B cell (primary cell): ENCODE results near the gene CDC42BPA. TPM values are rescaled to one million over a fixed set of nuclear protein-coding genes. Genes with fewer than 3 reads are reported as not detected.

Experiments used
- ATAC-seq: fragments of 200-7000 bp; cut with Tn5 transposase; one replicate; pipeline ENCODE4 v1.10.0; 2021; ENCODE audit warnings: low read depth, mild to moderate bottlenecking, moderate number of reproducible peaks, moderate library complexity
- CTCF ChIA-PET: fragments of 350-600 bp; sonication (Branson Sonifier 250); formaldehyde crosslinking; loops from one replicate; lab custom pipeline; 2021; ENCODE audit warnings: antibody characterized with exemption, inconsistent platforms; lab: Charles Lee
- POLR2A ChIA-PET: fragments of 350-600 bp; sonication (Branson Sonifier 250); formaldehyde crosslinking; loops from one replicate; lab custom pipeline; 2021; ENCODE audit warnings: antibody characterized with exemption; lab: Charles Lee
- DNase-seq: peaks from one replicate; pipeline ENCODE4 v3.0.0; 2013
- H2AFZ ChIP-seq: 2 replicates; pipeline ENCODE4 v1.6.1; 2012; ENCODE audit warnings: mild to moderate bottlenecking, low read depth, low read length; ENCODE audit not compliant: insufficient read depth, poor library complexity, severe bottlenecking
- H3K27ac ChIP-seq, 2 donors: 1 replicate in 1 of 2; 2 replicates in 1 of 2; pipeline ENCODE4 v1.5.1; 2012 to 2013; ENCODE audit warnings: low read length in 2 of 2, mild to moderate bottlenecking in 2 of 2, moderate library complexity in 1 of 2
- H3K27me3 ChIP-seq, 4 experiments: fragments of 200-600 bp in 1 of 4; sonication (generic) in 1 of 4; replicated peaks in 1 of 4; 1 replicate in 2 of 4; 2 replicates in 2 of 4; pipeline versions ENCODE4 v1.6.1 to v1.7.0; 2013 to 2016; ENCODE audit warnings: low read length in 3 of 4, mild to moderate bottlenecking in 2 of 4, mixed read lengths in 1 of 4, moderate library complexity in 1 of 4; ENCODE audit not compliant: insufficient read depth in 4 of 4, control insufficient read depth in 3 of 4; ENCODE audit errors: control extremely low read depth in 1 of 4
- H3K36me3 ChIP-seq, 2 experiments: replicated peaks in 1 of 2; 1 replicate in 1 of 2; 2 replicates in 1 of 2; pipeline versions ENCODE4 v1.6.1 to v1.7.1; 2013; ENCODE audit warnings: low read length in 1 of 2; ENCODE audit not compliant: insufficient read depth in 2 of 2, control insufficient read depth in 1 of 2; ENCODE audit errors: control extremely low read depth in 1 of 2, extremely low read depth in 1 of 2
- H3K4me1 ChIP-seq, 2 donors: fragments of 200-600 bp in 1 of 2; sonication (generic) in 1 of 2; 1 replicate in 1 of 2; 2 replicates in 1 of 2; pipeline versions ENCODE4 v1.5.1 to v1.6.1; 2013 to 2017; ENCODE audit warnings: low read length in 2 of 2; ENCODE audit not compliant: control insufficient read depth in 2 of 2, insufficient read depth in 2 of 2
- H3K4me2 ChIP-seq: replicated peaks from 2 replicates; pipeline ENCODE3; 2012; ENCODE audit warnings: mild to moderate bottlenecking, low read depth, low read length; ENCODE audit not compliant: poor library complexity, severe bottlenecking
- H3K4me3 ChIP-seq, 5 experiments: fragments of 200-600 bp in 1 of 5; sonication (generic) in 1 of 5; 1 replicate in 3 of 5; 2 replicates in 2 of 5; pipeline versions ENCODE4 v1.5.1 to v1.7.0; 2011 to 2016; ENCODE audit warnings: low read length in 4 of 5, mild to moderate bottlenecking in 4 of 5, low read depth in 2 of 5, control low read depth in 1 of 5, moderate library complexity in 1 of 5; ENCODE audit not compliant: insufficient read depth in 1 of 5; ENCODE audit errors: control extremely low read depth in 1 of 5, extremely low read depth in 1 of 5
- H3K79me2 ChIP-seq: fragments of 200-600 bp; sonication (generic); one replicate; pipeline ENCODE4 v1.6.0; 2016; ENCODE audit warnings: low read length; ENCODE audit not compliant: control insufficient read depth, insufficient read depth
- H3K9ac ChIP-seq: fragments of 200-600 bp; sonication (generic); 2 replicates; pipeline ENCODE4 v1.6.1; 2017; ENCODE audit warnings: mild to moderate bottlenecking, low read length, moderate library complexity
- H3K9me3 ChIP-seq, 3 donors: one replicate each; pipeline versions ENCODE4 v1.6.1 to v1.7.1; 2013; ENCODE audit warnings: low read length in 2 of 3; ENCODE audit not compliant: control insufficient read depth in 2 of 3, insufficient read depth in 1 of 3; ENCODE audit errors: control extremely low read depth in 1 of 3
- H4K20me1 ChIP-seq: 2 replicates; pipeline ENCODE4 v1.6.0; 2012; ENCODE audit warnings: mild to moderate bottlenecking, low read length; ENCODE audit not compliant: insufficient read depth, control insufficient read depth, poor library complexity, severe bottlenecking
- H3K27ac Mint-ChIP-seq: one replicate; pipeline ENCODE4 v1.8.0; 2021; ENCODE audit warnings: mixed read lengths
- H3K27me3 Mint-ChIP-seq: one replicate; pipeline ENCODE4 v1.8.0; 2021; ENCODE audit warnings: mixed read lengths
- H3K4me1 Mint-ChIP-seq: one replicate; pipeline ENCODE4 v1.8.0; 2021; ENCODE audit warnings: mixed read lengths
- H3K4me3 Mint-ChIP-seq: one replicate; pipeline ENCODE4 v1.8.0; 2021; ENCODE audit warnings: mixed read lengths
- H3K9me3 Mint-ChIP-seq: one replicate; pipeline ENCODE4 v1.8.0; 2022; ENCODE audit warnings: mixed read lengths; ENCODE audit not compliant: insufficient read depth
- CTCF ChIP-seq: fragments of 200-600 bp; IDR thresholded peaks from one replicate; pipeline ENCODE4 v1.8.0; 2022; ENCODE audit warnings: antibody characterized with exemption, mild to moderate bottlenecking
- EZH2 ChIP-seq: IDR thresholded peaks from 2 replicates; pipeline ENCODE4 v1.6.1; 2012; ENCODE audit warnings: borderline replicate concordance, low read depth, mild to moderate bottlenecking, moderate library complexity, low read length; ENCODE audit not compliant: insufficient read depth, poor library complexity, severe bottlenecking
- WGBS: methylation state at CpG from one replicate; pipeline ENCODE4 v1.1.5; 2013; ENCODE audit warnings: missing lambda C conversion rate; ENCODE audit not compliant: insufficient coverage; 5-methylcytosine and 5-hydroxymethylcytosine counted together
- intact Hi-C: fragments of 100-400 bp; cut with micrococcal nuclease; formaldehyde crosslinking; loops from one replicate; pipeline ENCODE4 v1.10.0; 2022
- polyA plus RNA-seq: library from polyadenylated mRNA; depleted of rRNA; stranded (reverse); fragments of >200 nt; gene quantifications from 2 replicates; pipeline ENCODE4 v1.2.3, GENCODE V29; 2012
- total RNA-seq, 2 donors: library from RNA; stranded (reverse); fragments of 120-200 nt in 1 of 2; gene quantifications; 1 replicate in 1 of 2; 2 replicates in 1 of 2; pipeline versions ENCODE4 v1.2.3 to v1.2.4, GENCODE V29; 2013 to 2022

CDC42BPA gene
- total and polyA plus RNA-seq, 2 donors (not counting 1 experiment from before 2014, with no cell fraction given): 0.04 to 0.69 TPM

DNA sequence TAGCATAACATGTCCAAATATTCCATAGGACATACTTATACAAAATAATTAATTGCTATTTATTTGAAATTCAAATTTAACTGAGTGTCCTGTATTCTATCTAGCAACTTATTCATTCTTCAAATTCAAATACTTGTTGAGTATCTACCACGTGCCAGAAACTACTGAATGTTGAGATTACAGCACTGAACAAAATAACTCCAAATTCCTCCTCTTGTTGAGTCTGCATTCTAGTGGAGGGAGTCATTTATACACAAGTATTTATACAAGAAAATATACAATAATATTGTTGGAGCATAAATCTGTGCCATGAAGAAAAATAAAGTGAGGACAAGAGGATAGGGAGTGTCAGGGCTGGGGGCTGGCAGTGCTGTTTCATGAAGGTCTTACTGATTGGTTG lies 43.7 kb upstream of the CDC42BPA start:
- WGBS: no CpG with 5 or more reads among the region's 1 CpG
- no peaks in the 10 kb centered on the region for H3K36me3 ChIP-seq

DNA sequence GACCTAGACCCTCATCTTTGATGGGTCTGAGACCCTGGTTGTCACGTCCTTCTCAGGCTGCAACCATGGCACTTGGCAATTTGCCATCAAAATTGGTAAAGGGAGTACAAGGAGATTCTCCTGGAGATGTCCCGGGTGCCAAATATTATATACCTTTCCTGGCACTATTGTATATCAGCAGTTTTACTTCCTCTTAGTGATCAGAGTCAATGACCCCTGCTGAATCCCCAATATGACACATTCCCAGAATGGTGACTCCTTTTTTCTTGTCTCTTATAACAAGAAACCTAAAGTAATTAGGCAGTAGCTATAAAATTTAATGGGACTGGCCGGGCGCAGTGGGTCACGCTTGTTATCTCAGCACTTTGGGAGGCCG lies 39.6 kb upstream of the CDC42BPA start:
- H3K9me3 Mint-ChIP-seq: no peaks in the 10 kb centered on the region
- Histone ChIP-seq H3K4me2 (no peak overlapping the region), H3K27me3 (peaks cover 0 to 4% (median 0%) of the 10 kb centered on the region in 4 experiments), H3K9me3 (no peaks in the 10 kb centered on the region), H3K27ac (no peak overlapping the region), H3K36me3 (no peaks in the 10 kb centered on the region), H2AFZ (no peak overlapping the region), H3K4me3 (no peak overlapping the region), H3K9ac (no peak overlapping the region), H3K4me1 (no peaks in the 10 kb centered on the region), H3K79me2 (no peaks in the 10 kb centered on the region), H4K20me1 (no peaks in the 10 kb centered on the region)
- CTCF ChIA-PET: no interaction called here
- H3K4me3 Mint-ChIP-seq: no peak overlapping the region
- ATAC-seq (no peak), DNase-seq (no peak)
- intact Hi-C loops: no loop called here
- peaks cover 10% of the 10 kb centered on the region for H3K27me3 Mint-ChIP-seq
- POLR2A ChIA-PET: no interaction called here
- TF ChIP-seq EZH2: no peak
- no CpG with 5 or more reads among the region's 6 CpGs for WGBS
- H3K4me1 Mint-ChIP-seq: no peaks in the 10 kb centered on the region
- no peak overlapping the region for H3K27ac Mint-ChIP-seq

More for the DNA sequence above, 43.7 kb upstream of the CDC42BPA start:
- no peak overlapping the region for H3K27ac ChIP-seq
- peaks cover 0 to 3% (median 0%) of the 10 kb centered on the region in 4 experiments for H3K27me3 ChIP-seq
- no peak for DNase-seq
- no peak for ATAC-seq
- TF ChIP-seq EZH2: no peak
- TF ChIP-seq CTCF: no peak
- no peaks in the 10 kb centered on the region for H3K79me2 ChIP-seq
- ChIA-PET CTCF (no interaction called here), POLR2A (no interaction called here)
- no peaks in the 10 kb centered on the region for H3K9me3 ChIP-seq
- H3K9ac ChIP-seq: no peak overlapping the region
- no peaks in the 10 kb centered on the region for H4K20me1 ChIP-seq
- no peaks in the 10 kb centered on the region for H3K4me1 Mint-ChIP-seq
- no peak overlapping the region for H3K4me3 ChIP-seq
- H3K27ac Mint-ChIP-seq: no peak overlapping the region
- H3K27me3 Mint-ChIP-seq: peaks cover 12% of the 10 kb centered on the region
- intact Hi-C loops: no loop called here
- no peak overlapping the region for H2AFZ ChIP-seq
- no peaks in the 10 kb centered on the region for H3K9me3 Mint-ChIP-seq
- H3K4me2 ChIP-seq: no peak overlapping the region
- H3K4me3 Mint-ChIP-seq: no peak overlapping the region
- H3K4me1 ChIP-seq: no peaks in the 10 kb centered on the region
